GM23248 (cell line): ENCODE measurements around the gene PPP1R16B.

Experiments used
- EZH2 ChIP-seq: fragments of 200-600 bp; sonication (generic); IDR thresholded peaks from 2 replicates; pipeline ENCODE4 v1.6.1; 2018; ENCODE audit warnings: antibody characterized with exemption, mild to moderate bottlenecking; ENCODE audit not compliant: insufficient read depth, poor library complexity, severe bottlenecking
- EZH2phosphoT487 ChIP-seq: fragments of 200-600 bp; sonication (generic); IDR thresholded peaks from 2 replicates; pipeline ENCODE4 v1.6.1; 2018; ENCODE audit warnings: antibody characterized with exemption, moderate library complexity, mild to moderate bottlenecking, low read depth; ENCODE audit not compliant: insufficient read depth

DNA sequence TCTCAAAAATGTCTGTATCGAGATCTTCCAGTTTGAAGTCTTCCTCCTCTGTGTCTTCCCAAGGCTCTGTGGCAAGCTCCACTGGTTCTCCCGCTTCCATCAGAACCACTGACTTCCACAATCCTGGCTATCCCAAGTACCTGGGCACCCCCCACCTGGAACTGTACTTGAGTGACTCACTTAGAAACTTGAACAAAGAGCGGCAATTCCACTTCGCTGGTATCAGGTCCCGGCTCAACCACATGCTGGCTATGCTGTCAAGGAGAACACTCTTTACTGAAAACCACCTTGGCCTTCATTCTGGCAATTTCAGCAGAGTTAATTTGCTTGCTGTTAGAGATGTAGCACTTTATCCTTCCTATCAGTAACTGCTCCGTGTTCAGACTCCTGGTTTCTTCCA lies 146.7 kb downstream of the PPP1R16B start:
- TF ChIP-seq EZH2phosphoT487 (no peak), EZH2 (no peak)
